Activated CD4-positive, CD25-positive, alpha-beta regulatory T cell treated with anti-CD3 and anti-CD28 coated beads, Interleukin-2, amount 50 U/mL, for 16 hours (primary cell): ENCODE data around the gene TTC33.

ENCODE experiments used
- DNase-seq: peaks from one replicate; pipeline ENCODE4 v3.0.0-alpha.2; 2020; ENCODE audit warnings: low read depth, low spot score

TTC33 gene

GRCh38 chr5:40485021-40485998, 270.5 kb downstream of the TTC33 start:
- no peak for DNase-seq

- DNase-seq, result no peak
These were observed 271.3 kb downstream of the TTC33 start for GRCh38 chr5:40484495-40484894.

GRCh38 chr5:40483316-40483715, 272.4 kb downstream of the TTC33 start:
- no peak for DNase-seq

- DNase-seq, result no peak
These were observed 274.5 kb downstream of the TTC33 start for GRCh38 chr5:40481241-40481640.

GRCh38 chr5:40480392-40480791, 275.4 kb downstream of the TTC33 start:
- no peak for DNase-seq

- no peak for DNase-seq
These were observed 275.8 kb downstream of the TTC33 start for GRCh38 chr5:40479939-40480338.

GRCh38 chr5:40478766-40479165, 277.0 kb downstream of the TTC33 start:
- no peak for DNase-seq

- DNase-seq, result no peak
These were observed 277.8 kb downstream of the TTC33 start for GRCh38 chr5:40477856-40478546.

GRCh38 chr5:40475561-40475960, 280.2 kb downstream of the TTC33 start:
- DNase-seq, result no peak

- no peak for DNase-seq
These were observed 281.5 kb downstream of the TTC33 start for GRCh38 chr5:40474250-40474649.

- DNase-seq, result no peak
These were observed 290.3 kb downstream of the TTC33 start for GRCh38 chr5:40465416-40465815.

- DNase-seq, result no peak
These were observed 291.2 kb downstream of the TTC33 start for GRCh38 chr5:40464511-40464910.
